ENCODE results near the gene TCF4. TPM values are rescaled to one million over a fixed set of nuclear protein-coding genes. Genes with fewer than 3 reads are reported as not detected.

Gene TCF4
- total RNA-seq, 1 donor from 2014 or later, result 62.8 TPM

- intact Hi-C loops (cut with micrococcal nuclease), result no loop called here
- no peak for DNase-seq
- ATAC-seq, result no peak
These were observed 158.0 kb downstream of the TCF4 start for GRCh38 chr18:55430026-55430425.

- intact Hi-C loops (cut with micrococcal nuclease), result no loop called here
- ATAC-seq, result no peak
These were observed 160.0 kb downstream of the TCF4 start for GRCh38 chr18:55427951-55428350.

GRCh38 chr18:55425698-55426097 is 162.3 kb downstream of the TCF4 start:
- ATAC-seq (no peak), DNase-seq (no peak)
- intact Hi-C loops (cut with micrococcal nuclease), result no loop called here

More at GRCh38 chr18:55427951-55428350, 160.0 kb downstream of the TCF4 start:
- no peak for DNase-seq

GRCh38 chr18:55422456-55423180 is 165.4 kb downstream of the TCF4 start:
- intact Hi-C loops (cut with micrococcal nuclease), result loop anchor here (5.0 kb wide), 1 partner anchor 165 kb away; the partner anchor contains the start of gene TCF4
- ATAC-seq, result peak; percentile 61
- DNase-seq, result peak; percentile 41

- ATAC-seq (peak; percentile 75), DNase-seq (no peak)
- intact Hi-C loops (cut with micrococcal nuclease), result loop anchor here (5.0 kb wide), 1 partner anchor 165 kb away; the partner anchor contains the start of gene TCF4
These were observed 166.2 kb downstream of the TCF4 start for GRCh38 chr18:55421615-55422419.

- intact Hi-C loops (cut with micrococcal nuclease), result loop anchor here (5.0 kb wide), 1 partner anchor 166 kb away; the partner anchor contains the start of gene TCF4
These were observed 166.7 kb downstream of the TCF4 start for GRCh38 chr18:55421308-55421614.

GRCh38 chr18:55420665-55421307 is 167.2 kb downstream of the TCF4 start:
- no peak for ATAC-seq
- intact Hi-C loops (cut with micrococcal nuclease), result loop anchor here (5.0 kb wide), 1 partner anchor 167 kb away; the partner anchor contains the start of gene TCF4

More at GRCh38 chr18:55421308-55421614, 166.7 kb downstream of the TCF4 start:
- DNase-seq (no peak), ATAC-seq (no peak)

GRCh38 chr18:55419947-55420664 is 167.9 kb downstream of the TCF4 start:
- no peak for ATAC-seq
- no peak for DNase-seq
- intact Hi-C loops (cut with micrococcal nuclease), result loop anchor here (5.0 to 10.0 kb wide), 3 partner anchors 167 to 1155 kb away; partner anchors contain the start of gene TCF4

More at GRCh38 chr18:55420665-55421307, 167.2 kb downstream of the TCF4 start:
- DNase-seq, result no peak

GRCh38 chr18:55419132-55419946 is 168.7 kb downstream of the TCF4 start:
- ATAC-seq (no peak), DNase-seq (no peak)
- intact Hi-C loops (cut with micrococcal nuclease), result loop anchor here (10.0 kb wide), 2 partner anchors 185 to 1155 kb away; no protein-coding TSS in a partner anchor

GRCh38 chr18:55418439-55418838 is 169.6 kb downstream of the TCF4 start:
- intact Hi-C loops (cut with micrococcal nuclease), result loop anchor here (10.0 kb wide), 2 partner anchors 184 to 1156 kb away; no protein-coding TSS in a partner anchor
- ATAC-seq, result no peak
- DNase-seq, result no peak

GRCh38 chr18:55416791-55417190 is 171.2 kb downstream of the TCF4 start:
- DNase-seq (no peak), ATAC-seq (no peak)
- intact Hi-C loops (cut with micrococcal nuclease), result loop anchor here (10.0 kb wide), 2 partner anchors 182 to 1158 kb away; no protein-coding TSS in a partner anchor

- ATAC-seq (peak; percentile 90), DNase-seq (peak; percentile 95)
- intact Hi-C loops (cut with micrococcal nuclease), result loop anchor here (10.0 kb wide), 2 partner anchors 181 to 1159 kb away; no protein-coding TSS in a partner anchor
These were observed 172.6 kb downstream of the TCF4 start for GRCh38 chr18:55415258-55415871.

- ATAC-seq (no peak), DNase-seq (no peak)
- intact Hi-C loops (cut with micrococcal nuclease), result loop anchor here (5.0 to 10.0 kb wide), 3 partner anchors 180 to 1160 kb away; no protein-coding TSS in a partner anchor
These were observed 173.5 kb downstream of the TCF4 start for GRCh38 chr18:55414475-55414874.

GRCh38 chr18:55413474-55413873 is 174.5 kb downstream of the TCF4 start:
- intact Hi-C loops (cut with micrococcal nuclease), result loop anchor here (5.0 to 10.0 kb wide), 3 partner anchors 179 to 1161 kb away; no protein-coding TSS in a partner anchor
- ATAC-seq, result no peak
- no peak for DNase-seq

- DNase-seq, result no peak
- no peak for ATAC-seq
- intact Hi-C loops (cut with micrococcal nuclease), result no loop called here
These were observed 180.0 kb downstream of the TCF4 start for GRCh38 chr18:55407774-55408535.

GRCh38 chr18:55407191-55407590 is 180.8 kb downstream of the TCF4 start:
- intact Hi-C loops (cut with micrococcal nuclease), result no loop called here
- DNase-seq (no peak), ATAC-seq (no peak)
